Measurements from ENCODE around the gene TUBB1.
A peak's percentile ranks its signal among the peaks of the same experiment; 100 is the strongest.

GRCh38 chr20:59007665-59008511 lies 11.3 kb upstream of the TUBB1 start:
- TF ChIP-seq SIX4 (CRISPR knock-in tag; IDR thresholded peaks at IDR 0.05) (no peak), SIN3A (IDR thresholded peaks at IDR 0.05; ENCODE audit: borderline replicate concordance, low read depth, low read length) (no peak), NFAT5 (CRISPR knock-in tag; IDR thresholded peaks at IDR 0.05) (no peak), ZNF883 (CRISPR knock-in tag; IDR thresholded peaks at IDR 0.05; ENCODE audit: not compliant biosample characterization) (no peak), ZNF510 (CRISPR knock-in tag; IDR thresholded peaks at IDR 0.05; ENCODE audit: low read depth) (no peak), ZNF274 (CRISPR knock-in tag; IDR thresholded peaks at IDR 0.05) (no peak), EZH2 (conservative IDR thresholded peaks at IDR 0.05; ENCODE audit: low read depth, low read length) (no peak), PATZ1 (CRISPR knock-in tag; IDR thresholded peaks at IDR 0.05) (peak; percentile 42; the same call in 1 of the 2 replicates), KLF16 (CRISPR knock-in tag; IDR thresholded peaks at IDR 0.05) (no peak), EP300 (IDR thresholded peaks at IDR 0.05; ENCODE audit: low read depth in 2 of 2, low read length in 2 of 2) (no peak), EP300 (CRISPR knock-in tag; IDR thresholded peaks at IDR 0.05; ENCODE audit: borderline replicate concordance) (no peak)
- TF ChIP-seq, protein P1, sequence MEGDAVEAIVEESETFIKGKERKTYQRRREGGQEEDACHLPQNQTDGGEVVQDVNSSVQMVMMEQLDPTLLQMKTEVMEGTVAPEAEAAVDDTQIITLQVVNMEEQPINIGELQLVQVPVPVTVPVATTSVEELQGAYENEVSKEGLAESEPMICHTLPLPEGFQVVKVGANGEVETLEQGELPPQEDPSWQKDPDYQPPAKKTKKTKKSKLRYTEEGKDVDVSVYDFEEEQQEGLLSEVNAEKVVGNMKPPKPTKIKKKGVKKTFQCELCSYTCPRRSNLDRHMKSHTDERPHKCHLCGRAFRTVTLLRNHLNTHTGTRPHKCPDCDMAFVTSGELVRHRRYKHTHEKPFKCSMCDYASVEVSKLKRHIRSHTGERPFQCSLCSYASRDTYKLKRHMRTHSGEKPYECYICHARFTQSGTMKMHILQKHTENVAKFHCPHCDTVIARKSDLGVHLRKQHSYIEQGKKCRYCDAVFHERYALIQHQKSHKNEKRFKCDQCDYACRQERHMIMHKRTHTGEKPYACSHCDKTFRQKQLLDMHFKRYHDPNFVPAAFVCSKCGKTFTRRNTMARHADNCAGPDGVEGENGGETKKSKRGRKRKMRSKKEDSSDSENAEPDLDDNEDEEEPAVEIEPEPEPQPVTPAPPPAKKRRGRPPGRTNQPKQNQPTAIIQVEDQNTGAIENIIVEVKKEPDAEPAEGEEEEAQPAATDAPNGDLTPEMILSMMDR (CRISPR knock-in tag; IDR thresholded peaks at IDR 0.05): no peak
- TF ChIP-seq, protein P2, sequence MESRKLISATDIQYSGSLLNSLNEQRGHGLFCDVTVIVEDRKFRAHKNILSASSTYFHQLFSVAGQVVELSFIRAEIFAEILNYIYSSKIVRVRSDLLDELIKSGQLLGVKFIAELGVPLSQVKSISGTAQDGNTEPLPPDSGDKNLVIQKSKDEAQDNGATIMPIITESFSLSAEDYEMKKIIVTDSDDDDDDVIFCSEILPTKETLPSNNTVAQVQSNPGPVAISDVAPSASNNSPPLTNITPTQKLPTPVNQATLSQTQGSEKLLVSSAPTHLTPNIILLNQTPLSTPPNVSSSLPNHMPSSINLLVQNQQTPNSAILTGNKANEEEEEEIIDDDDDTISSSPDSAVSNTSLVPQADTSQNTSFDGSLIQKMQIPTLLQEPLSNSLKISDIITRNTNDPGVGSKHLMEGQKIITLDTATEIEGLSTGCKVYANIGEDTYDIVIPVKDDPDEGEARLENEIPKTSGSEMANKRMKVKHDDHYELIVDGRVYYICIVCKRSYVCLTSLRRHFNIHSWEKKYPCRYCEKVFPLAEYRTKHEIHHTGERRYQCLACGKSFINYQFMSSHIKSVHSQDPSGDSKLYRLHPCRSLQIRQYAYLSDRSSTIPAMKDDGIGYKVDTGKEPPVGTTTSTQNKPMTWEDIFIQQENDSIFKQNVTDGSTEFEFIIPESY (CRISPR knock-in tag; IDR thresholded peaks at IDR 0.05): no peak
